ENCODE measurements around the gene GNG10. TPM values are rescaled to one million over a fixed set of nuclear protein-coding genes. Genes with fewer than 3 reads are reported as not detected.

The GNG10 gene
- total RNA-seq, 1 experiment from 2014 or later: 31.0 TPM

- Histone ChIP-seq H3K79me2 (ENCODE audit: insufficient read depth, low read length) (no peaks in the 10 kb centered on the region), H2BK20ac (ENCODE audit: low read depth, low read length, poor library complexity, severe bottlenecking) (no peak overlapping the region), H3K4me1 (ENCODE audit: insufficient read depth, low read length) (no peaks in the 10 kb centered on the region), H4K8ac (replicated peaks; ENCODE audit: insufficient read length, low read depth, low read length) (no peak overlapping the region), H3K27ac (ENCODE audit: insufficient read length, low read depth, low read length) (no peak overlapping the region), H2AK5ac (ENCODE audit: insufficient read length, low read length) (no peak overlapping the region), H3K79me1 (ENCODE audit: insufficient read depth, low read depth, low read length, poor library complexity, severe bottlenecking) (no peaks in the 10 kb centered on the region), H2BK12ac (ENCODE audit: insufficient read length, low read depth, low read length) (no peak overlapping the region), H2AFZ (ENCODE audit: low read length) (no peak overlapping the region), H4K20me1 (ENCODE audit: control insufficient read depth, insufficient read depth, insufficient read length) (no peaks in the 10 kb centered on the region), H2BK15ac (ENCODE audit: low read depth, low read length) (no peak overlapping the region), H3K9me3 (ENCODE audit: control insufficient read depth, low read depth, low read length) (no peaks in the 10 kb centered on the region), H3K4me2 (ENCODE audit: insufficient read depth, insufficient read length, low read length) (no peak overlapping the region), H3K23ac (ENCODE audit: insufficient read length, low read depth, low read length) (no peak overlapping the region), H4K5ac (ENCODE audit: insufficient read length, low read depth, low read length) (no peak overlapping the region), H3K9ac (ENCODE audit: extremely low read depth, insufficient read length, low read length) (no peak overlapping the region), H3K18ac (ENCODE audit: insufficient read length, low read depth, low read length) (no peak overlapping the region), H3T11ph (ENCODE audit: low read length) (no peak overlapping the region), H2BK5ac (ENCODE audit: insufficient read length, low read length) (no peak overlapping the region), H3K23me2 (ENCODE audit: insufficient read length, low read depth, low read length, poor library complexity, severe bottlenecking) (no peaks in the 10 kb centered on the region), H4K91ac (ENCODE audit: insufficient read length, low read depth, low read length) (no peak overlapping the region), H3K4ac (ENCODE audit: low read depth, low read length) (no peak overlapping the region), H2BK120ac (ENCODE audit: low read depth, low read length, poor library complexity, severe bottlenecking) (no peak overlapping the region), H3K27me3 (ENCODE audit: insufficient read depth, low read length) (no peaks in the 10 kb centered on the region), H3K56ac (ENCODE audit: insufficient read length, low read depth, low read length) (no peak overlapping the region), H3K14ac (ENCODE audit: insufficient read depth, low read length) (no peak overlapping the region)
- Mint-ChIP-seq H3K36me3 (ENCODE audit: insufficient read depth in 1 of 3, low read depth in 3 of 3) (no peaks in the 10 kb centered on the region; a peak in 1 of 7 replicates), H3K27me3 (ENCODE audit: low read depth) (no peaks in the 10 kb centered on the region), H3K9me3 (peaks cover 0 to 3% of the 10 kb centered on the region in 2 experiments; a peak in 1 of 5 replicates), H3K27ac (no peak overlapping the region), H3K4me1 (no peaks in the 10 kb centered on the region), H3K4me3 (no peak overlapping the region)
- DNase-seq: no peak
- WGBS (ENCODE audit: extremely low coverage, insufficient read length, low lambda C conversion rate): no CpG with 5 or more reads among the region's 2 CpGs
- TF ChIP-seq, protein P1, sequence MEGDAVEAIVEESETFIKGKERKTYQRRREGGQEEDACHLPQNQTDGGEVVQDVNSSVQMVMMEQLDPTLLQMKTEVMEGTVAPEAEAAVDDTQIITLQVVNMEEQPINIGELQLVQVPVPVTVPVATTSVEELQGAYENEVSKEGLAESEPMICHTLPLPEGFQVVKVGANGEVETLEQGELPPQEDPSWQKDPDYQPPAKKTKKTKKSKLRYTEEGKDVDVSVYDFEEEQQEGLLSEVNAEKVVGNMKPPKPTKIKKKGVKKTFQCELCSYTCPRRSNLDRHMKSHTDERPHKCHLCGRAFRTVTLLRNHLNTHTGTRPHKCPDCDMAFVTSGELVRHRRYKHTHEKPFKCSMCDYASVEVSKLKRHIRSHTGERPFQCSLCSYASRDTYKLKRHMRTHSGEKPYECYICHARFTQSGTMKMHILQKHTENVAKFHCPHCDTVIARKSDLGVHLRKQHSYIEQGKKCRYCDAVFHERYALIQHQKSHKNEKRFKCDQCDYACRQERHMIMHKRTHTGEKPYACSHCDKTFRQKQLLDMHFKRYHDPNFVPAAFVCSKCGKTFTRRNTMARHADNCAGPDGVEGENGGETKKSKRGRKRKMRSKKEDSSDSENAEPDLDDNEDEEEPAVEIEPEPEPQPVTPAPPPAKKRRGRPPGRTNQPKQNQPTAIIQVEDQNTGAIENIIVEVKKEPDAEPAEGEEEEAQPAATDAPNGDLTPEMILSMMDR (conservative IDR thresholded peaks at IDR 0.05): no peak
These were observed 43.1 kb downstream of the GNG10 start for GRCh38 chr9:111704503-111704902.
